Endothelial cell of umbilical vein (primary cell): Measurements from ENCODE around the gene INPP4B. TPM values are rescaled to one million over a fixed set of nuclear protein-coding genes. Genes with fewer than 3 reads are reported as not detected.
"Not testable (repeated sequence)": the region's sequence is repeated elsewhere in the genome, so short reads cannot be mapped to it uniquely, and the experiment has no call there.

Experiments
- BruUV-seq: library from RNA; stranded (reverse); fragments of 400-500 nt; replicated peaks from 2 replicates; lab custom pipeline; 2021; lab: Mats Ljungman, UMichigan
- CTCF ChIA-PET: fragments of 300-600, 350-600 bp; sonication (Branson Sonifier 250); formaldehyde crosslinking; loops from one replicate; lab custom pipeline; 2021; ENCODE audit warnings: antibody characterized with exemption, inconsistent platforms; lab: Charles Lee
- POLR2A ChIA-PET: fragments of 300-600, 350-600 bp; sonication (Branson Sonifier 250); formaldehyde crosslinking; loops from one replicate; lab custom pipeline; 2021; ENCODE audit warnings: antibody characterized with exemption, inconsistent platforms; lab: Charles Lee
- DNase-seq: peaks from one replicate; pipeline ENCODE4 v3.0.0-alpha.2; 2011; ENCODE audit warnings: low read depth, low spot score
- FAIRE-seq: peaks from 2 replicates; lab custom pipeline; 2011; peaks lifted over from hg19 to GRCh38; lab: Jason Lieb, UNC
- H2AFZ ChIP-seq: 2 replicates; pipeline ENCODE4 v1.6.0; 2012; ENCODE audit warnings: low read depth, low read length, control low read depth, inconsistent platforms
- H3K27ac ChIP-seq: 2 replicates; pipeline ENCODE4 v1.5.1; 2011; ENCODE audit warnings: low read depth, mild to moderate bottlenecking, control low read depth, low read length, moderate library complexity; ENCODE audit not compliant: insufficient read depth
- H3K27me3 ChIP-seq, 2 experiments: 2 replicates each; pipeline versions ENCODE4 v1.6.0 to v1.6.1; 2011; ENCODE audit warnings: low read length in 2 of 2, mixed read lengths in 1 of 2; ENCODE audit not compliant: control insufficient read depth in 2 of 2, insufficient read depth in 2 of 2
- H3K36me3 ChIP-seq, 2 experiments: 2 replicates in 1 of 2; 3 replicates in 1 of 2; pipeline ENCODE4 v1.5.1; 2011; ENCODE audit warnings: low read length in 2 of 2, mild to moderate bottlenecking in 1 of 2, moderate library complexity in 1 of 2; ENCODE audit not compliant: control insufficient read depth in 2 of 2, insufficient read depth in 2 of 2; ENCODE audit errors: extremely low read depth in 1 of 2
- H3K4me1 ChIP-seq: 3 replicates; pipeline ENCODE4 v1.5.1; 2011; ENCODE audit warnings: mild to moderate bottlenecking, low read length; ENCODE audit not compliant: control insufficient read depth, insufficient read depth; ENCODE audit errors: extremely low read depth
- H3K4me2 ChIP-seq: 2 replicates; pipeline ENCODE4 v1.6.1; 2011; ENCODE audit warnings: low read length, control low read depth, mixed read lengths; ENCODE audit not compliant: insufficient read depth
- H3K4me3 ChIP-seq, 3 experiments: fragments of 200-600 bp in 1 of 3; sonication (generic), shearing (Covaris generic) in 1 of 3; replicated peaks in 1 of 3; 2 replicates each; pipeline ENCODE4 v1.5.1; 2011 to 2016; ENCODE audit warnings: control low read depth in 3 of 3, low read length in 3 of 3, mild to moderate bottlenecking in 2 of 3, inconsistent platforms in 1 of 3, low read depth in 1 of 3, moderate library complexity in 1 of 3; ENCODE audit not compliant: insufficient read depth in 1 of 3
- H3K79me2 ChIP-seq: 2 replicates; pipeline ENCODE4 v1.6.0; 2012; ENCODE audit warnings: low read length, inconsistent platforms; ENCODE audit not compliant: control insufficient read depth, insufficient read depth
- H3K9ac ChIP-seq: replicated peaks from 2 replicates; pipeline ENCODE3; 2011; ENCODE audit warnings: low read length, control low read depth; ENCODE audit not compliant: insufficient read depth; ENCODE audit errors: extremely low read depth
- H3K9me1 ChIP-seq: replicated peaks from 3 replicates; pipeline ENCODE4 v1.6.0; 2011; ENCODE audit warnings: mild to moderate bottlenecking, low read length; ENCODE audit not compliant: control insufficient read depth, insufficient read depth; ENCODE audit errors: extremely low read depth
- H3K9me3 ChIP-seq: replicated peaks from 2 replicates; pipeline ENCODE4 v1.5.1; 2012; ENCODE audit warnings: low read length, inconsistent platforms; ENCODE audit not compliant: control insufficient read depth, insufficient read depth
- H4K20me1 ChIP-seq: replicated peaks from 2 replicates; pipeline ENCODE3; 2011; ENCODE audit warnings: mild to moderate bottlenecking, low read length; ENCODE audit not compliant: control insufficient read depth, insufficient read depth; ENCODE audit errors: extremely low read depth
- EZH2 ChIP-seq: IDR thresholded peaks from 2 replicates; pipeline ENCODE4 v1.6.1; 2012; ENCODE audit warnings: borderline replicate concordance, low read depth, mild to moderate bottlenecking, moderate library complexity, low read length, inconsistent platforms; ENCODE audit not compliant: severe bottlenecking
- FOS ChIP-seq: IDR thresholded peaks from 2 replicates; pipeline ENCODE4 v1.6.1; 2011; ENCODE audit warnings: mild to moderate bottlenecking, low read length, moderate library complexity, borderline replicate concordance; ENCODE audit not compliant: insufficient read depth
- GATA2 ChIP-seq: IDR thresholded peaks from 2 replicates; pipeline ENCODE4 v1.7.0; 2011; ENCODE audit warnings: low read depth, mild to moderate bottlenecking, moderate library complexity, mixed read lengths, low read length; ENCODE audit not compliant: insufficient read length, insufficient read depth
- JUN ChIP-seq: IDR thresholded peaks from 2 replicates; pipeline ENCODE4 v1.6.1; 2011; ENCODE audit warnings: borderline replicate concordance, low read depth; ENCODE audit not compliant: insufficient read length, insufficient read depth
- MYC ChIP-seq: IDR thresholded peaks from one replicate; pipeline ENCODE4 v1.6.1; 2011; ENCODE audit warnings: mild to moderate bottlenecking, low read depth, low read length
- POLR2A ChIP-seq: IDR thresholded peaks from 2 replicates; pipeline ENCODE4 v1.6.1; 2012; ENCODE audit warnings: low read depth, mild to moderate bottlenecking, control low read depth, low read length
- POLR2AphosphoS5 ChIP-seq: IDR thresholded peaks from 2 replicates; pipeline ENCODE4 v1.6.1; 2012; ENCODE audit warnings: low read depth, mild to moderate bottlenecking, control low read depth, low read length, moderate library complexity; ENCODE audit not compliant: insufficient read depth
- dilution Hi-C: fragments of 300-500 bp; cut with MboI; formaldehyde crosslinking; loops from one replicate; pipeline ENCODE4 v1.15.0; 2019; ENCODE audit warnings: low sequenced_read_pairs; ENCODE audit not compliant: extremely low pct_ligation_motif_present
- intact Hi-C: fragments of 100-400 bp; cut with micrococcal nuclease; formaldehyde crosslinking; loops from one replicate; pipeline ENCODE4 v1.10.0; 2022
- polyA plus RNA-seq, 4 experiments: library from polyadenylated mRNA; depleted of rRNA in 3 of 4; stranded (reverse) in 3 of 4; unstranded in 1 of 4; fragments of >200 nt; gene quantifications; 2 replicates each; pipeline versions ENCODE4 v1.2.1 to v1.2.3, GENCODE V29; 2011 to 2012; ENCODE audit warnings: missing spikeins in 1 of 4
- total RNA-seq: library from RNA; stranded (reverse); gene quantifications from 2 replicates; pipeline ENCODE4 v1.2.3, GENCODE V29; 2021
- TF ChIP-seq, protein P1 (sequence below), 2 donors: IDR thresholded peaks; 1 replicate in 1 of 2; 2 replicates in 1 of 2; pipeline ENCODE4 v1.5.1; 2011; ENCODE audit warnings: low read length in 2 of 2, mild to moderate bottlenecking in 2 of 2, moderate library complexity in 2 of 2, control low read depth in 1 of 2, inconsistent platforms in 1 of 2, low read depth in 1 of 2; ENCODE audit not compliant: insufficient read depth in 1 of 2; ENCODE audit errors: extremely low read depth in 1 of 2
- TF ChIP-seq, protein P2 (sequence below): IDR thresholded peaks from 2 replicates; pipeline ENCODE4 v1.6.1; 2011; ENCODE audit not compliant: insufficient read depth, insufficient read length

INPP4B gene
- total and polyA plus RNA-seq, 2 donors (not counting 3 experiments of a cell fraction or from before 2014, with no cell fraction given), result 0.41 to 3.1 TPM

DNA sequence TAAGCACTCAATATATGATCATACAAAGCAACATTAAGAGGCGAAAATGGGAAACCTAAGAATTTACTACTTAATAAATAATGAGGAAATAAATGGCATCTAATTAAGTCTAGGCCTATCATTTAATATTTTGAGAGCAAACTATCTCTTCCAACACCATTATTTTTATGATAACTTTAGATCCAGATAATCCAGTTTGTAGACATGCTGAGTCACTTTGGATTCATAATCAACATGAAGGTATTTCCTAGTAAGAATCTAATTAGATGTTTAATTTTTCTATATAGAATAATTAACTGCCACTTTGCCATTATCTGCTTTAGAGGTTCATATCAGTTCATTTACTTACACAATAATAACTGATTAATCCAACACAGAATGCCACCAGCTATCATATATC is 336.2 kb downstream of the INPP4B start:
- intact Hi-C loops (no loop called here), dilution Hi-C loops (no loop called here)
- Histone ChIP-seq H3K4me3 (no peak overlapping the region), H3K9ac (no peak overlapping the region), H3K36me3 (no peaks in the 10 kb centered on the region), H3K27me3 (no peaks in the 10 kb centered on the region), H3K9me1 (no peaks in the 10 kb centered on the region), H3K4me1 (no peaks in the 10 kb centered on the region), H3K9me3 (no peaks in the 10 kb centered on the region), H2AFZ (no peak overlapping the region), H4K20me1 (no peaks in the 10 kb centered on the region), H3K27ac (no peak overlapping the region), H3K4me2 (no peak overlapping the region), H3K79me2 (no peaks in the 10 kb centered on the region)
- BruUV-seq, result no TSS peak
- FAIRE-seq (no peak), DNase-seq (no peak)
- TF ChIP-seq JUN, result no peak
- no peak for TF ChIP-seq POLR2AphosphoS5
- TF ChIP-seq EZH2, result no peak
- TF ChIP-seq GATA2, result no peak
- TF ChIP-seq MYC, result no peak
- TF ChIP-seq, protein P1, sequence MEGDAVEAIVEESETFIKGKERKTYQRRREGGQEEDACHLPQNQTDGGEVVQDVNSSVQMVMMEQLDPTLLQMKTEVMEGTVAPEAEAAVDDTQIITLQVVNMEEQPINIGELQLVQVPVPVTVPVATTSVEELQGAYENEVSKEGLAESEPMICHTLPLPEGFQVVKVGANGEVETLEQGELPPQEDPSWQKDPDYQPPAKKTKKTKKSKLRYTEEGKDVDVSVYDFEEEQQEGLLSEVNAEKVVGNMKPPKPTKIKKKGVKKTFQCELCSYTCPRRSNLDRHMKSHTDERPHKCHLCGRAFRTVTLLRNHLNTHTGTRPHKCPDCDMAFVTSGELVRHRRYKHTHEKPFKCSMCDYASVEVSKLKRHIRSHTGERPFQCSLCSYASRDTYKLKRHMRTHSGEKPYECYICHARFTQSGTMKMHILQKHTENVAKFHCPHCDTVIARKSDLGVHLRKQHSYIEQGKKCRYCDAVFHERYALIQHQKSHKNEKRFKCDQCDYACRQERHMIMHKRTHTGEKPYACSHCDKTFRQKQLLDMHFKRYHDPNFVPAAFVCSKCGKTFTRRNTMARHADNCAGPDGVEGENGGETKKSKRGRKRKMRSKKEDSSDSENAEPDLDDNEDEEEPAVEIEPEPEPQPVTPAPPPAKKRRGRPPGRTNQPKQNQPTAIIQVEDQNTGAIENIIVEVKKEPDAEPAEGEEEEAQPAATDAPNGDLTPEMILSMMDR (IDR thresholded peaks at IDR 0.05; ENCODE audit: extremely low read depth in 1 of 2, insufficient read depth in 1 of 2, low read depth in 1 of 2, low read length in 2 of 2), result no peak
- TF ChIP-seq, protein P2, sequence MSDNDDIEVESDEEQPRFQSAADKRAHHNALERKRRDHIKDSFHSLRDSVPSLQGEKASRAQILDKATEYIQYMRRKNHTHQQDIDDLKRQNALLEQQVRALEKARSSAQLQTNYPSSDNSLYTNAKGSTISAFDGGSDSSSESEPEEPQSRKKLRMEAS, result no peak
- TF ChIP-seq POLR2A, result no peak
- no peak for TF ChIP-seq FOS
- POLR2A ChIA-PET, result no interaction called here
- CTCF ChIA-PET, result no interaction called here

DNA sequence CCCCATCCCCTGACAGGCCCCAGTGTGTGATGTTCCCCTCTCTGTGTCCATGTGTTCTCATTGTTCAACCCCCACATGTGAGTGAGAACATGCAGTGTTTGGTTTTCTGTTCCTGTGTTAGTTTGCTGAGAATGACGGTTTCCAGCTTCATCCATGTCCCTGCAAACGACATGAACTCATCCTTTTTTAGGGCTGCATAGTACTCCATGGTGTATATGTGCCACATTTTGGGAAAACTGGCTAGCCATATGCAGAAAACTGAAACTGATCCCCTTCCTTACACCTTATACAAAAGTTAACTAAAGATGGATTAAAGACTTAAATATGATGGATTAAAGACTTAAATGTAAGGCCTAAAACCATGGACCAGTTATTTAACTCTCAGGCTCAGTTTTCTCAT is 336.7 kb downstream of the INPP4B start:
- H3K9me1 ChIP-seq, FAIRE-seq, H3K79me2 ChIP-seq, DNase-seq, H3K4me1 ChIP-seq, H3K4me2 ChIP-seq, H2AFZ ChIP-seq, H3K9ac ChIP-seq, H3K27ac ChIP-seq, dilution Hi-C loops, intact Hi-C loops, H3K4me3 ChIP-seq, BruUV-seq, H3K36me3 ChIP-seq, CTCF ChIA-PET, H4K20me1 ChIP-seq, H3K9me3 ChIP-seq, H3K27me3 ChIP-seq, POLR2A ChIA-PET: not testable (repeated sequence)
